GM18861 (cell line): ENCODE measurements around the gene ZNF536.
"Not testable (repeated sequence)": the region's sequence is repeated elsewhere in the genome, so short reads cannot be mapped to it uniquely, and the experiment has no call there.

Experiments
- ATAC-seq: cut with Tn5 transposase; IDR thresholded peaks from one replicate; pipeline ENCODE4 v1.9.1; 2021; ENCODE audit not compliant: unreplicated experiment

Gene ZNF536

DNA sequence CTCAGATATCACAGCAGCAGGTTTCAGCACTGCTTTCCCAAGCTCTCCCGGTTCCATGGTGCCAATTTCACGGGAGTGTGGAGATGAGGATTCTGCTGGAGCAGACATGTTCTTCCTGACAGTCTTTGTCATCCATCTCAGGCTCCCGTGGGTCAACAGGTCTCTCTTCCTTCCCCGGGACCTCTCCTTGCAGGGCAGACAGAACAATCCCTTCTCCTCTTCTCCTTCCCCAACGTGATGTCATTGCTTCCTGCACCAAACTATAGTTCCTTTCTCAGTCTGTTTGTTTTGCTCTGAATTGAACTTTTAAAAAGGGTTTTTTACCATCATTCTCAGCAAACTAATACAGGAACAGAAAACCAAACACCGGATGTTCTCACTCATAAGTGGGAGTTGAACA, 107.9 kb downstream of the ZNF536 start:
- no peak for ATAC-seq

DNA sequence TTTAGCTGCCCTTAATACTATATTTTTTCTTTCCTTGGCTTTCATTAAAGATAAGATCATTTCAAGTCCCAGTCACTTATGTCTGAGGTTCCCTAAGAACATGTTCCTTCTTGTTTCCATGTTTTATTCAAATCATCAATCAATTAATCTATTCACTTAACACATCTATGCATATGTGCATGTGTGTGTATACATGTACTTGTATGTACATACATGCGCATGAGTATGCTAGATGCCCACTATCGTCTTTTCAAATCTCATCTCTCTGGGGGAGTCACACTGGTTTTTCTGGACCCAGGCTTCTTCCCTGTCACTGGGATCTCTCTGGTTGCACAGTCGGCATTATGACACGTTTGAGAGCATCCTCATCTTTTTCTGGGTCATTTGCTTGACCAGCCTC, 108.9 kb downstream of the ZNF536 start:
- ATAC-seq, result no peak

DNA sequence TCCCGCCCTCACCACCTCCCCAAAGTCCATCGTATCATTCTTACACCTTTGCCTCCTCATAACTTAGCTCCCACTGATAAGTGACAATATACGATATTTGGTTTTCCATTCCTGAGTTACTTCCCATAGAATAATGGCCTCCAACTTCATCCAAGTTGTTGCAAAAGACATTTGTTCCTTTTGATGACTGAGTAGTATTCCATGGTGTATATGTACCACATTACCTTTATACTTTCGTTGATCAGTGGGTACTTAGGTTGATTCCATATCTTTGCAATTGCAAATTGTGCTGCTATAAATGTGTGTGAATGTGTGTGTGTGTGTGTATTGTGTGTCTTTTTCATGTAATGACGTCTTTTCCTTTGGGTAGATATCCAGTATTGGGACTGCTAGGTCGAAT, 109.6 kb downstream of the ZNF536 start:
- ATAC-seq, result no peak

DNA sequence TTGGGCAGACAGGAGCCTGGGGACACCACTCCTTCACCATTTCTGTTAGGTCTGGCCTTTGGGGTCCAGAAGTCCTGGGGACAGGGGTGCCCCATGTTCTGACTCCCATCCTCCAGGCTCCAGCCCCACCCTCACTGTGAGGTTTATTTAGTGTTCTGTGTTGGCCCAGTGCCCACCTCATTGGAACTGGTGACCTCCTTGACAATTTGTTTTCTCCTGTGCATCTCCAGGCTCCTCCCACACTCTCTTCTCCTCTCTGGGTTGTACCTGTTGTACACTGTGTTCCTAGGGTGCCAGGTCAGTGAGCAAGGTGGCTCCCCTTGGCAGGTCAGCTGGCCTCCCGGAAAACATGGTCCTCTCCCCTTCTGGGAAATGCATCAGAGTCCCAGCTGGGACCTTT, 110.8 kb downstream of the ZNF536 start:
- ATAC-seq, result no peak

DNA sequence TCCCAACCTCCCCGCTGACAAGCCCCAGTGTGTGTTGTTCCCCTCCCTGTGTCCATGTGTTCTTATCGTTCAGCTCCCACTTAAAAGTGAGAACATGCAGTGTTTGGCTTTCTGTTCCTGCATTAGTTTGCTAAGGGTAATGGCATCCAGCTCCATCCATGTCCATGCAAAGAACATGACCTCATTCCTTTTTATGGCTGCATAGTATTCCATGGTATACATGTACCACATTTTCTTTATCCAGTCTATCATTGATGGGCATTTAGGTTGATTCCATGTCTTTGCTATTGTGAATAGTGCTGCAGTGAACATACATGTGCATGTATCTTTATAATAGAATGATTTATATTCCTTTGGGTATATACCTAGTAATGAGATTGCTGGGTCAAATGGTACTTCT, 114.1 kb downstream of the ZNF536 start:
- ATAC-seq, result not testable (repeated sequence)

DNA sequence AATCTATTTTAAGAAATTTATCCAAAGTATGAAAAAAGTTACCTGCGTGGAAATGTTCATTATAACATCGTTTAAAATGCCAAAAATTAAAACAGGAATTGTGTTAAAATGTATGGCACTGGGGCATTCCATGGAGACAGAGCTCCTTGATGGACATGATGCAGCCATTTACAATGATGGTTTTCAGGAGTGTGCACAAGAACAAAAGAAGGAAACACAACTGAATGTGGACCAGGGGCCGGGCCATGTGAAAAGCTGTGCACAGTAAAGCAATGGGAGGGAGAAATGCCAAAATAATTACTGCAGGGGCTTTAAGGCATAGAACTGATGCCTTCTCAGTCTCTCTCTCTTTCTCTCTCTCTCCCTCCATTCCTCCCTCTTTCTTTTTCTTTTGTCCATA, 115.0 kb downstream of the ZNF536 start:
- ATAC-seq, result no peak

DNA sequence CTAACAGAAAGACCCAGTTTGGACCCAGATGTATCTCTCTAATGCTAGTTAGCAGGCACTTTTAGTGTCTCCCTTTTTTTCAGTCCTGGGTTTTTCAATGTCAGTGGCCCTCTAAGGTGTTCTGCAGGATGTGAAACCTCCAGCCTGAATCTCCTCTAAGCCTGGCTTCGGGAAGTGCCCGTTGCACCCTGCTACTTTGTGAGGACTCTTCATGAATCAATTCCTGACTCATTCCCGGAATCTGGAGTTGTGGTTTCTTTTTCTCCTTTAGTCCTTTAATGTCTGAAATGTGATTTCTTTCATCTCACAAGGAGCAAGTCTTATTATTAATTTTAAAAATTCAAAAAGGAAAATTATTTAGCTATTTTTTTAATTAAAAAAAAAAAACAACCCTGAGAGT, 116.0 kb downstream of the ZNF536 start:
- ATAC-seq, result no peak

DNA sequence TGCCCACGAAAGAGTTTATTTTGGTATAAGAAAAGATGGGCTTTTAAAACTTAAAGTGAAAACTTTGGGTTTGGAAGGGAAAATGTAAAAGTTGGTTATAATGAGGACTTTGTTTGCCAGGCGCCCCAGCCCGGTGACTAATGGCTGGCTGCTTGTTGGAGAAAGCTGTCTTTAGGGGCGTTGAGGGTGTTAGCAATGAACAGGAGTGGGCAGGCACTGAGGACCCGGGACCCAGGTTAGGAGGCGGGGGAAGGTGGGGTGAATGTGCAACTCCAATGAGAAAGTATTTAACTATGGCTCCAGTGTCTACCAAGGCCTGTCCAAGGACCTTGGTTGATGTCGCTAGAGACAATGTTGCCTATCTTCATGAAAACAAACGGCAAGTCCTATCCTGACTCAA, 118.6 kb downstream of the ZNF536 start:
- ATAC-seq, result no peak

DNA sequence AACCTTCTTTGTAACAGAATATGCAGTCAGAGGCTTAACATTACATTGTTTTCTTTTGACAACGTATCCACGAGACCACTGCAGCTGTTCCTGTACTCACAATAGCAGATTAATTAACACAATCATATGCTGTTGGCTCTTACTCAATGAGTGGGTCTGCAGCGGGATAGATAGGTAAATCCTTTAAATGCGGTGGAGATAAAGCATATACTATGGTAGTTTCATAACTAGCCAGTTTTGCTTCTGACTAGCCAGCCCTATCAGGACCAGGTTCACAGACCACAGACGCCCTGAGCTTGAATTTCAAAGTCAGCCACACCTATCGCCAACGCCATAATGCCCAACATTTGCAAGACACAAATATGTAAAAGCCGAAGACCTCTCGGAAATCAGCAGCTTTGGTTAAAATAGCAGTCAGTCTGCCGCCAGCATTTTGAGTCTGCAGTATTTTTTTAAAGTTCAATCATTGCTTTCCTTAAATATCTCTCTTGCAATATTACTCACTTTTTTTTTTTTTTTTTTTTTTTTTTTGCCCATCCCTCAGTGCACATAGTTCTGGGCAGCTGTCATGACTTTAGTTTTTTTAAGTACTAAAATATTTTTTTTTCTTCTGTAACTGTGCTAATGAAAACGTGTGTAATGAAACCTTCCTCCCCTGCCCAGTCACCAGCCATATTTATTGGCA, 120.5 kb downstream of the ZNF536 start:
- ATAC-seq, result no peak

DNA sequence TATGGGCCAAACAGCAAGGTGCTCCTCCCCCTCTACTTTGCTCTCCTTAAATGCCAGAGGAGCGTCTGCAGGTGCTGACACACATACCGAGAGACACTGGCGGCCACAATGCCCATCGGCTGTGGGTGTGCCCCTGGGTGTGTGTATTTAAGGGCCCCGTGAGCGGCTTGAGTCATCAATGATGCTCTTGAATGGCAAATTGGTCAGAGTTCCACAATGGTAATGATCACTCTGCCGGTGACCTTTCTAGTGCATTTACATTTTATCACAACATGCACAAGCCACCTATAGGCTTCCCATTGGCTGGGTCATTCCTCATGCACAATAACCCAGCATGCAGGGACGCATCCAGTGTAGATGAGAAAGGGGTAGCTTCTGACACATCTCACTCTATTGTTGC, 124.8 kb downstream of the ZNF536 start:
- ATAC-seq, result no peak

DNA sequence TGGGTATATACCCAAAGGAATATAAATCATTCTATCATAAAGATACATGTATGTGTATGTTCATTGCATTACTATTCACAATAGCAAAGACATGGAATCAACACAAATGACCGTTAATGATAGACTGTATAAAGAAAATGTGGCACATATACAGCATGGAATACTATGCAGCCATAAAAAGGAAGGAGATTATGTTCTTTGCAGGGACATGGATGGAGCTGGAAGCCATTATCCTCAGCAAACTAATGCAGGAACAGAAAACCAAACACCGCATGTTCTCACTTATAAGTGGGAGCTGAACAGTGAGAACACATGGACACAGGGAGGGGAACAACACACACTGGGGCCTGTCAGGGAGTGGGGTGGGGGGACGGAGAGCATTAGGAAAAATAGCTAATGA, 125.9 kb downstream of the ZNF536 start:
- not testable (repeated sequence) for ATAC-seq

DNA sequence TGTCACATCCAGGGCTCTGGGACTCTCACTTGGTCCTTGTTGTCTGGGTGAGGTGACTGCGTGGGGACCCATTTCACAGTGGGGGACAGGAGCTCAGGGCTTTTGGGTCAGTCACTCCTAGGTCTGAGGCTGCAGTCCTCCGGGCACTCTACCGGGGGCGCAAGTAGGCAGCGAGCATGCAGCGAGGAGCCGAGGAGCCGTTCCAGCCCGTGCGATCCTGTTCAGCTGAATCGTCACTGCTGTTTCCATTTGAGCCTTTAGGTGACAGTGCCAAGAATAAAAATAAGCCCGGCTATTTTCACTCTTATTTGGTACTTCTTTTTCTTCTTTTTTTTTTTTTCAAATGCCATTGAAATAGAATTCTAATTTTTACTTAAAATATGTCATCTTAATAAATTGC, 126.5 kb downstream of the ZNF536 start:
- no peak for ATAC-seq

DNA sequence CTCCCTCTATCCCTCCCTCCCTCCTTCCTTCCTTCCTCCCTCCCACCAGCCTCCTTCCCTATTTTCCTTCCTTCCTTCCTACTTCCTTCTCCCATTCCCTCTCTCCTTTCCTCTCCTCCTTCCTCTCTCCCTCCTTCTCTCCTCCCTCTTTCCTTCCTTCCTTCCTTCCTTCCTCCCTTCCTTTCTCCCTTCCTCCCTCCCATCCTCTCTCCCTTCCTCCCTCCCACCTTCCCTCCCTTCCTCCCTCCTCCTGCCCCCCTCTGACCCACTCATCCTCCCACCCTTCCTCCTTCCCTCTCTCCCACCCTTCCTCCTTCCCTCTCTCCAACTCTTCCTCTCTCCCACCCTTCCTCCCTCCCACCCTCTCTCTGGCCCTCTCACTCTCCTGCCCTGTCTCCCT, 132.1 kb downstream of the ZNF536 start:
- ATAC-seq, result no peak

DNA sequence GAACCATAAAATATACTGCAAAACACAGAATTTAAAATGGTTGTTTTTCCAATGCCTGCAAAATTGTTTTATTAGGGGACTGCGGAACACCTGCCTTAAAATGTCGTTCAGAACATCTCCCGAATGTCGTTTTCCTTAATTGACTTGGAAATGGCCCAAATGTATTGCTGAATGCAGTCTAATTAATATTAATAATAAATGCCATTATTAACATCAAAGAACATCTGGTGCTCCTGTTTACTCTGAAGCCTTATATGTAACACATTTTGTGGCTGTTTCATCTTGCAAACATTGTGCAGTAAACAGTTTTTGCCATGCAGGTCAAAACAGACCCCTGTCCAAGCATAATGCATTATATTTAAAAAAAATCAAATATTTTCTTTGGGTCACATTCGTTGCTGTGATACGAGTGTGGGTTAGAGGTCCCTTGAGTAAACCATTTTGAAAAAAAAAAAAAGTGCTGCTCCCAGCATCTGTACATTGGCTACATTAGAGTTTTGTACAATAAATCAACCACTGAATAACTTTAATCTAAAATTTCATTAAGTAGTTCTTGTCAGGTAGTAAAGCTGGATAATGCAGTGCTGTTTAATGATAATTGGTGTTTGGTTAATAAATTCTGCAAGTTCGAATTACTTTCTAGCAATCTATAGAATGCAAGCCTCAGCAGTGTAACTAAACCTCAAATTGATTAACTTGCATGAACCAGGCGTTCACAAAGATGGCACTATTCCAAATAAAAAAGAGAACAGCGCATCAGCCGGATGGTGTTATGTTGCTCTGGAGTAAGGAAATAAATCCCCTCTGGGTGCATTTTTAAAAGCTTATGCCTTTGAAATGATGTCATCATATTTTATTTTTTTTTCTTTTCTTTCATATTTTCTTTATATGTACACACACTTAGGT, 140.2 kb downstream of the ZNF536 start:
- no peak for ATAC-seq

DNA sequence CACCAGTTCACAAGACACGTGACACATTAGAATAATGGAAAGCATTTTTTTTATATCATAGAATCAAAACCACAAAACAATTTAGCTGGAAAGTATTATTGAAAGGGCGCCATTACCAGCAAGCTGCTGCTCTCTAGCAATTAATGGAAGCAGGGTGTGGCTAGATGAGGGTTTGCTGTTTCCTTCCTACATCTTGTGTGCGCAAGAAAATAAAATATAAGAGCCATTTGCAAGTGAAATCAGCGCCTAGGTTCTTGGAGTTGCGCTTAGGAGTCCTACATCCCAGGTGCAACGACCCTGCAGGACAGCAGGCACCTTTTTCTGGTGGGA, 140.9 kb downstream of the ZNF536 start:
- ATAC-seq, result no peak

DNA sequence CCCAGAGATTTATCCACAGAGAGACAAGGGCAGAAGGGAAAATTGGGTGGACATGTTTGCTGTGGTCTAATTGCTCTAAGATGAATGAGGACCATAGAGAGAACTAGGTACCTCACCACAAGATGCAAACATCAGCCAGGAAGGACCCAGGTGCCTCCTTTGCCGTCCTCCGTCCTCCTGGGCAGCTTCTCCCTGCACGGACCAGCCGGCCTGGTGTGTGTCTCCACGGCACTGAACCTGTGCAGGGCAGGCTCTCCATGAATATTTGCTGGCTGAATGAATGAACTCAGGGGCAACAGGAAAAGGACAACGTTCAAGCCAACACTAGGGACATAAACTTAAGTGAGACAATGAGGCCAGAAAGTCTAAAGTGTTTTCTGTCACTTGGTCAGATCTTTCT, 143.9 kb downstream of the ZNF536 start:
- ATAC-seq, result no peak

DNA sequence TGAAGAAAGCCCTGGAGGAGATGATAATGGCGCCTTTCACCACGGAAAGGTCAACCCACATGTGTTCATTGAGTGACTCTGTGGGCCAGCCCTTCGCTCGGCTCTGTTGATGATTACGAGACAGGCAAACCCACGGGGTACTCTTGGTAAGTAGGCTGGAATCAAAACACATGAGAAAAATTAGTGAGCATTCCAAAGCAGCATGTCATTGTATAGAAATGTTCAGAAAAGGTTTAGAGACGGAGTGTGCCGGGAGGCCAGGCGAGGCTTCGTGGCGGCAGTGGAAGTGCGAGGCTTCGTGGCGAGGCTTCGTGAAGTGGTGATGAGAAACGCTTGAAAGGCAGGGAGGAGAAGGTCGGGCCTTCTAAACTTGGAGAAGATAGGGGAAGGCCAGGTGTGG, 144.3 kb downstream of the ZNF536 start:
- no peak for ATAC-seq

DNA sequence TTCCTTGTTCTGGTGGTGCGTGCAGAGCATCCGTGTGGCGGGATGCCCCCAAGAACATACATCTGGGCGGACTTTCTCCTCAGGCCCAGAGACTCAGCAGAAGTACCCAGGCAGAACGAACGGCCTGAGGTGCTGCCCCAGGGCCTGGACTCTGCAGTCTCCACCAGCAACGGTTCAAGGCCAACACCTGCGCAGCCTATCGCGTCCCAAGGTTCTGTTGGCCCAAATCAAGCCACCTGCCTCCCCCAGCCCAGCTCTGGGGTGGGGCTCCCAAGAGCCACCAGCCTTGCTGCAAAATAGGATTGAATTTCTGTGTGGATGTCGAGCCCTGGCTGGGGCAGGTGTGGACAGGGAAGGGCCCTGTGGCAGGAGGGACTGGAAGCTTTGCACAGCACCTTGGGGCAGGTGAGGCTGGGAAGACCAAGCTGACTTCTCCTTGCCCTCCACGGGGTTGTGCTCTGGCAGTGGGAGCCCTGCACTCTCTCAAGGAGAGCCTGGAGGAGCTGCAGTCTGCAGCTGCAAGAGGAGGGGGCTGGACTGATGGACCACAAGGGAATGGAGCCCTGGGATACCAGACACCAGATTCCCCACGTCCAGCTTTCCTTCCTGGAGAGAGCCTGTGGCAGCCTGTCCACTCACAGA, 146.9 kb downstream of the ZNF536 start:
- no peak for ATAC-seq

DNA sequence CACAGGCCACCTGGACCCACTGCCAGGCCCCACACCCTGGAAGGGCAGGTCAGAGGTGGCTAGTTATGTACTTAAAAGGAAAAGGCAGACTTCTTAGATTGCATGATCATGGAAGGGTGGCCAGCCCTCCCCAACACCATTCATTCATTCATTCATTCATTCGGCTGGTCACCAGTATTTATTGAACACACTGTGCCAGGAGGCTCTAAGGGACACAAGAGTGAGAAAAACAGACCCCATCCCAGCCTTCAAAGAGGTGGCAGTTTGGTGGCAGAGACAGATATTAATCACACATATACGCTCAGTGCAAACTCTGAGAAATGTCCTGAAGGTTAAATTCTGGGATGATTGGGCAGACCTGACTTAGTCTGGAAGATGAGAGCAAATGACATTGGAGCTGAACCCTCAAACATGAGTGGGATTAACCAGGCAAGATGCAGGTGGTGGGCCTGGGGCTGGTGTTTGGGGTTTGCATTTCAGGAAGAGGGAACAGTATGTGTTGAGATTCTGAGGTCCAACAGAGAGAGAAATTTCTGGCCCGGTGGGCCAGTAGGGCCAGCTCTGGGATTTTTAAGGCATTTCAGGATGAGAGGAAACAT, 147.5 kb downstream of the ZNF536 start:
- ATAC-seq, result no peak

DNA sequence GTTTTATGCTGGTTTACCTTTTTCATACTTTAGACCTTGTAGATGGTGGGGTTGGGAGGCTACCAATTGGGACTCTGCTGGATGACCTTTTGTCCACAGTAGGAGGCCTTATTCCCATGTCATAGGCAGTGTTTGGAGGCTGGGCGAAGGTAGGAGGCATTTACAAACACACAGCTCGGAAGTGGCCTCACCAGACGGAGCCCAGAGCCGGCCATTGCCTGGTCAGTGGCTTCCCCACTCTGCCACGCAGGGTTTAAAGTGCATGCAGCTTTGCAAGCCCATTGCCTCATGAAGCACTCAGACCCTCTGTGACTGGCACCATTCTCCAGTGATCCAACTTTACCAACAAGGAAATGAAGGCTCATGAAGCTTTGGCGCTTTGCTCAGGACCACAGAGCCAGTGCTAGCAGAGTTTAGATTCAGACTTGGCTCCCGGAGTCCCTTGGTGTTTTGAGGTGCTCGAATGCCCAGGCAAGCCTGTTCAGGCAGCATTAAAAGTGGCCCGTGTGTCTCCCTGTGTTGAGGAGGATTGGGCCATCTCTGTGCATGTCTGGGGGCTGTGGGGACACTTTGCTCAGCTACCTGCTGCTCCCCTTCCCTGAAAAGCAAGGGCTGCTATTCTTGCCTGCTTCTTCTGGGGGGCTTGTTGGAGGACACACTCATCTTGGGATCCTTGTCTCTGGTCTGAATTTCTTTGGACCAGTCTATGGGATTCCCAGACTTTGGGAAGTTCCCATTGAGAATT, 148.7 kb downstream of the ZNF536 start:
- ATAC-seq, result no peak

DNA sequence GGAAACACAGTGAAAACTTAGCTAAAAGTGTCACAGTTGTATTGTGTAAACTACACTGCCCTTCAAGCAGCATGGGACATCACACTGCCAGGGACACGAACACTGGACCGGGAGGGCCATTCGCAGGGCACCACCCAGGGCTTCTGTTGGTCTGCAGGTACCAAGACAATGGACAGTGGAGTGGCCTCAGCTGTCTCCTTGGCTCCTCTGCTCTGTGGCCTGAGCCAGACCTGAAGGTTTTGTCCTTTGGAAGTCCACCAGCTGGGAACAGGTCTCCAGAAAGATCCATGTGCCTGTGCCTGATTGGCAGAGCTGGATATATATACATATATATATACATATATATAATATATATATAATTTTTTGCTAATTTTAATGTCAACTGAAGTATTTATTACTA, 149.8 kb downstream of the ZNF536 start:
- no peak for ATAC-seq
